ENCODE data around the gene THAP11.
"Not testable (repeated sequence)": the region's sequence is repeated elsewhere in the genome, so short reads cannot be mapped to it uniquely, and the experiment has no call there.

Gene THAP11

DNA sequence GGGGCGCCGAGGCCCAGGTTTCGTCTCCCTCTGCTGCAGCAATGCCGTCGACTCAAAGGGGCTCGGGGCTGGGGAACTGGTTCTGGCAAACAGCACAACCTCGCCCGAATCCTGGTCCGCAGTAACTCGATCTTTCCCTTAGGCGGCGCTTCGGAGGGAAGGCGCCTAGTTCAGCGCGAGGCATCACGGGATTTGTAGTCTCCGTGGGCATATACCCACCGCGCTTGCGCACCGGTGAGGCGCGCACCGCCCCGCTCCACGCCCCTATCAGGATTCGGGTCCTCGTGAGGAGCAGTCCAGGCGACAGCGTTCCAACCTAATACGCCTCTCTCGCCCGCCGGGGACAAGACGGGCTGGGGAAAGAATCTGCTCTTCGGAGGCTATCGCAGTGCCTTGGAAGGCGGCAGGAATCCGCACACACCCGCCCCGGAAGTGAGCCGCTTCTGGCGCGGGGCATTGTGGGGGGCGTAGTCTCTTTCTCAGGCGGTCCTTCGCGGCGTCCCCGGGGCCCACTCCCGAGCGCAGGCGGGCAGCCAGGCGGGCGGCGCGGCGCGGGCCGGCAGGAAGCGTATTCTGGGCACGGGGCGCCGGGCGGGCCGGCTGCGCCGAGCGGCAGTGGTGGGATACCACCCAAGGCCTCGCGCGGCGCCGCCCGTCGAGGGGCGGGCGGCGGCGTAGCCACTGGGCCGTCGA, at the start of gene THAP11:
Gene THAP11, plus strand, starts transcription at position 505 of the 693 bp plus-strand sequence. CDS start 235 bp downstream, outside the sequence.
- DNase-seq, result peak; percentile 99

DNA sequence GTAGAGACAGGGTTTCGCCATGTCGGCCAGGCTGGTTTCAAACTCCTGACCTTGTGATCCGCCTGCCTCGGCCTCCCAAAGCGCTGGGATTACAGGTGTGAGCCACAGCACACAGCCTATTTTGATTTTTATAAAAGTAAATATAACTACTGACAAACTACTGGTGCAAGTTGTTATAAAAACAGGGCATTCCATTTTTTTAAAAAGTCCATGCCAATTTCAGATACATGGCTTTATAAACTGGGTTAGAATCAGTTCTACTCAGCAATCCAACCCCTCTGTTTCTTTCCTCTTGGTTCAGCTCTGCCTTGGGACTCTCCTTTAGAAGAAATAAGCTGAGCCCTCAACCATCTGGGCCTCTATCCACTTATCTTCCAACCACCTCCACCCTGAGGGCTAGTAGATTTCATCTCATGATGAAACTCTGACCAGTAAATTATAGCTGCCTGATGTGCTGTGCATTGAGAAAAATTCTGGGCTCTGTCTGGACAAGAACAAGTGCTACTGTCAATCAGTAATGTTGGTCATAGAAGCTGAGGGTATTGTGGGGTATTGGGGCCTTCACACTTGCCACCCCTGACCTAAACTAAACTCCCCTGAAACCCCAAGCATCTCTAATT, 45.9 kb upstream of the THAP11 start:
- DNase-seq, result no peak

DNA sequence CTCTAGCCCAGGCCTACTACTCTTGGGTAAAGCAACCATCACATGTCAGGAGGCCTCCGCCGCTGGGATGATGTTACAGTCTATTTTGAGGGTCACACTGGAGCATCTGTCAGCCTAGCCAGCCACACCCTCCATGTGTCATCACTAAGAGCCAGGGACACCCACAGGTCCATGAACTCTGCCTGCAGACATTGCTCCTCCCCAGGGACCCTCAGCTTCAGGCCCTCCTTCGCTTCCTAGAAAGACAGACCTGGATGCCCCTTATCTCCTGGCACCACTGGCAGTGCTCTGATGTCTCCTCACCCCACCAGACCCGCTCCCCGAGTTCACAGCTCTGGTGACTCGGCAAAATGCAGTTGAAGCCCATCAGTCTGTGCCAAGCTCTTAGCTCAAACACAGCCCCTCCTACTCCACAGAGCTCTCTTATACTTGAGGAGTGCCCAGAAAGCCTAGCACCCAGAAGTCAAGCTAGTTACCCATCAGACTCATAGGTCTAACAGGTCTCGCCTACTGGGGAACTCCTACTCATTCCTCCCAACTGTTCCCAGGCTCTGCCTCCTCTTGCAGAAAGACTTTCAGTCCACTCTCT, 41.7 kb upstream of the THAP11 start:
- DNase-seq, result no peak

DNA sequence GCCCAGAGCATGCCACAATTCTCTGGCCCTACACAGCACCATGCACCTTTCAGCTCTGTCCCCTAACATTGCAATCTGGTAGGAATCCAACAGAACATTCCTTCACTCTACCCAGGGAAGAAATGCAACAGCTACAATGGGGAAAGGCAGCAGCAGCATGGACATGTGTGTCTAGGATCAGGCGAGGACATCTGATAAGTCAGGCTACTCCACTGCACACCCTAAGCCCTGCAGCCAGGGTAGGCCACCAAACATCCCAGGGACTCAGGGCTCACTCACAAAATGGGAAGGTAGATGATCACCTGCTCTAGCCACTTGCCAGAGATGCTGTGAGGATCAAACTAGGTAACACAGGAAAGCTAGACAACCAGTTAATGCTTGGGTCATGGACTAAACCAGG, 40.9 kb upstream of the THAP11 start:
- no peak for DNase-seq

DNA sequence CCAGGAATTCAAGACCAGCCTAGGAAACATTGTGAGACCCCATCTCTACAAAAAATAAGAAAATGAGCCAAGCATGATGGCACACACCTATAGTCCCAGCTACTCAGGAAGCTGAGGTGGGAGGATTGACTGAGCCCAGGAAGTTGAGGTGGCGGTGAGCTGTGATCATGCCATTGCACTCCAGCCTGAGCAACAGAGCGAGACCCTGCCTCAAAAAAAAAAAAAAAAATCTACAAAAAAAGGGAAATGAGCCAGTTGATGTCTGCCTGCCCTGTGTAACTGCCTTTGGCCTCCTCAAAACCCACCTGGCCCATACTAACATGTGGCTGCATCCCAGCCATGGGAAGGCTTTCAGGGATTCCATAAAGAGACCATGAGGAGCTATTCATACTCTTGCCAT, 40.2 kb upstream of the THAP11 start:
- no peak for DNase-seq

DNA sequence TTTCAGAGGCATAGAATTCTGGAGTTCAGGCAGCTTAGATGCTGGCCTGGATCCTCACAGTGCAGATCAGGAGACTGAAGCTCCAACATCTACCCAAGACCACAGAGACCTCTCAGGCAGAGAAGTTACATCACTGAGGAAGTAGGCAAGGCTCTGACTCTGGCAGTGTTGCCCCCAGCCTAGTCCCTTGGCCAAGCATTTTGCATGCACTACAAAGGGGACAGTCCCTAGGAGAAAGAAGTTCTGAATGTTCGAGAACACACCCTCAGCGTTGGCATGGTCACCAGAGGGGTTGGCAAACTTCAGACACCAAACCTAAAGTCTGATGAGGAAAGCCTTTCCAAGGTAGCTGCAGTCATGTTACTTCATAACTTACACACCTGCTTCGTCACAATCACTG, 38.2 kb upstream of the THAP11 start:
- no peak for DNase-seq

DNA sequence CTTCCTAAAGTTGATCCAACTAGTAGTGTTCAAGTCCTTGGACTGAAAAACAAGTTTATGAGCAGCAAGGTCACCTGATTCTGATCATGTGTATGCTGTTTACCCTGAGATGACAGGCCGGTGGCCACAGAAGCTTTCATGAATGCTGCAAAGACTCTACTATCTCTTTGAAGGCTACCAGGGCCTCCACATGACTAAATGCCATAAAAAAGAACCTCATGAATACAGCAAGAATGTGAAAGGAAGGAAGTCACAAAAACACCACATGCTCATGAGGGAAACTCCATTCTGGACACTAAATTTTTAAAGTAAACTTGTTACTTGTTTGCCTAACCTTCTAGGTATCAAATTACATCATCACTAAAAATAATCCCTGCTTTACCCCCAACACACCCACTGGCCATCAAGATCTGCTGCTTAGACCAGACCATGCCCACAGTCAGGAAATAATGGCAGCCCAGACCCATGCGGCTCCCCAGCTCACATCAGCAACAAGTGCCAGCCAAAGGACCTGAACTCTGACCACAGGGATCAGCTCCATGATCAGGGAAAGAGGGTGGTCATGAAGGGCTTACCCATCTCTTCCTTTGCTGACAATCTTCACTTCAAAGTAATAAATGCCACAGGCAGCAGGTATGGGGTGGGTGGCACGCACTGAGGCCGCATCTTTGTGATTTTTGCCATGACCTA, 37.1 kb upstream of the THAP11 start:
- no peak for DNase-seq

DNA sequence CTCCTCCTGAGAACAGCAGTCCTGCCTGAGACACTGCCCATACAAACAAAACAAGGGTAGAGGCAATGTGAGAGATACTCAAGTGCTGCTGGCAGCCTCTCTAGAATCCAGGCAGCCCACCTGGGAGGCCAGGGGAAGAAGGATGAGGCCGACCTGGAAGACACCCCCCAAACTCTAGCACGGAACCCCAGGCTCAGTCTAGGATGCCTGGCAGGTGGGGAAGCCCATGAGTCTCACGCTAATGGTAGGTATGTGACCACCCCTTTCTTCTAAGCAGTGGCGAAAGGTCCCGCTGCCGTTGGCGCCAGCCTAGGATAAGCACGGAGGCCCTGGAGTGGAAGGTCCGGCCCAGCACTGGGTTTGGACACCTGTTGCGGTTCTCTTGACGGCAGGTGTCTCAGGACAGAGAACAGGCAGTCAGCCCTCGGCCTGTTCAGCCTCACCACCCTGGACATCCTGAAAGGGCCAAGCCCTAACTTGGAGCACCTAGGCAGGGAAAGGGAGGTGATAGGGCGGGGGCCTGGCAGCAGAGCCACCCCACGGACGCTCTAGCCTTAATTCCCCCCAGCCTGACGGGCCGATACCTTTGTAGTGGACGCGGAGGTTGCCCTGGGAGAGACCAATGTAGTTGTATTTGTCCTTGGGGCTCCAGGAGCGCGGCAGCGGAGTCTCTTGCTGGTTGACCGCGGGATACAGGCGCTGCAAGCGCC, 36.2 kb upstream of the THAP11 start:
- DNase-seq, result peak; percentile 20

DNA sequence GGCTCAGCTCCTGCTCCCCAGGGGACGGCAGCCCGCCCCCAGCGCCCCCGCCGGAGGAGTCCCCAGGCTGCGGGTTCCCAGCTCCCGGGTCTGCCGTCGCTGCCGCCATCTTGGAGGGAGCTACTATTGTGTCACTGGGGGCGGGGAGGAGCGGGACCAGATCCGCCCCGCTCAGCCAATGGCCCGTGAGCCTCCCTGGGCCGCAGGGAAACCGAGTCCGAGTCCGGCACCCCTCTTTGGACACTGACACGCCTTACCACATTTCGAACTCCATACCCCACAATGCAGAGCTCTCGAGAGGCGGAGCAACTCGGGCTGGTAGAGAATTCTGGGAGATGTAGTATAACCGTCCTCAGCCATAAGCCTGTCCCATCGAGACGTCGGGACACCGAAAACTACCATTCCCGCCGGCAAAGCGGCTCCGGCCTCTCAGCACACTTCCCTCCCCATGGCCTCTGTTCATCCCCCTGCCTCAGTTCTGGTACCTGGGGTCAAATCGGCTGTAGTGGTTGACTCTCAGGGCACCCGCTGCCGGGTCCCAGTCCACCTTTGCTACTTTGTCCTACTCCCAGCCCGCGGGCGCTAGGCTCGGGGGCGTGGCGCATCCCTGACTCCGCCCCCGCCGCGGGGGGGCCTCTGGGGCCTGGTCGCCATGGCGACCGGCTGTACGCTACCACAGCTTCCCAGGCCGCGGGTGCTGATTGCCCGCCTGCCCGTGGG, 35.5 kb upstream of the THAP11 start, which contains the start of the genes RANBP10 and TSNAXIP1:
Gene RANBP10, minus strand, starts transcription at position 133 of the 720 bp plus-strand sequence. Its CDS starts 24 bp downstream, at position 109.
Gene TSNAXIP1, plus strand, starts transcription at position 462 of the 720 bp plus-strand sequence. CDS start 261 bp downstream, outside the sequence.
- peak; percentile 99 for DNase-seq

DNA sequence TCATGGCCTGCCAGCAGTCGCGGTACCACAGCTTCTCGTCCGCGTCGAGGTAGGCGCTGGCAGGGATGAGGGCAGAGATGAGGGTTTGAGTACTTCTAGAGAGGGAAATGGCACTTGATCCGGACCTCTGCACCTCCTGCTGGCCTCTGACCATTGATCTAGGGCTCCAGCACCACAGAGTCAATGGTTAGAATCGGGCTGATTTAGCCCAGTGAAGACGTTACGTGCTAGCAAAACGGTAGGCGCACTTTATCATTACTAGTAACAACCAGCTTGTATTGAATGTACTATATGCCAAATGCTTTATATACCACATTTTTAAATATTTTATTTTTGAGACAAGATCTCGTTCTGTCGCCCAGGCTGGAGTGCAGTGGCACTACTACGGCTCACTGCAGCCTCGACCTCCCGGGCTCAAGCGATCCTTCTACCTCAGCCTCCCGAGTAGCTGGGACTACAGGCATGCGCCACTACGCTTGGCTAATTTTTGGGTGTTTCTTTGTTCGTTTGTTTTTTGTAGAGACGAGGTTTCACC, 34.9 kb upstream of the THAP11 start:
- DNase-seq, result no peak

DNA sequence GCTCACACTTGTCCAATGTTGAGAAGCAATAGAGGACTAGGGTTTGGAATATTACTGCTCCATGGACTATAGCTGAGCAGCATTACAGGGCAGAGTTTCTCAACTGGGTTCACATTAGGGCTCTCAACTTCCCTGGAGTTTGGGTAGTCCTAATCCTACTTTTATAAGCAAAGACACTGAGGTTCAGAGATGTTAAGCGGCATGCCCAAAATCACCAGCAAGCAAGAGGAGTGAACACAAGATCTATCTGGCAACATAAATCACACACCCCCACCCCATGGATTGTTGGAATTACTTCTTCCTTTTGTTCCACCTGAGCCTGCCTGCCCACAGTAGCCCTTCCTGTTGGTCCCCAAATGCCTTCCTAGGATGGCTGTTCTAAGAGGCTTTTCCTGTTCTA, 30.2 kb upstream of the THAP11 start:
- DNase-seq, result no peak

DNA sequence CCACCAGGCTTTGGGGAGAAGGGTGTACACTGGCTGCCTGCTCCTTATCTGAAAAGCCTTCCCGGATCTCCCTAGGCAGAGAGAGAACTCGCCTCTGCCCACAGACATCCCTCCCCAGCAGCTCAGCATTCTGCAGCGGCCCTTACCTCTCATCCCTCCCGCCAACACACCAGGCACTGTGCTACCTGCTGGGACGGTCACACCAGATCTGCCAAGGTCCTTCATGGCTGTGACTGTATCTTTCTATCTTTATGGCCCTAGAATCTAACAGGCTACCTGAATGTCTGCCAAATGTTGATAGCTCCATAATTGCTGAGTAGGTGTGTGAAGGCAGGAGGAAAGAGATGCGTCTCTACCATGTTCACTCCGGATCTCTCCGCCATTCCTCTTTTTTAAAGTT, 27.6 kb upstream of the THAP11 start:
- DNase-seq, result no peak

DNA sequence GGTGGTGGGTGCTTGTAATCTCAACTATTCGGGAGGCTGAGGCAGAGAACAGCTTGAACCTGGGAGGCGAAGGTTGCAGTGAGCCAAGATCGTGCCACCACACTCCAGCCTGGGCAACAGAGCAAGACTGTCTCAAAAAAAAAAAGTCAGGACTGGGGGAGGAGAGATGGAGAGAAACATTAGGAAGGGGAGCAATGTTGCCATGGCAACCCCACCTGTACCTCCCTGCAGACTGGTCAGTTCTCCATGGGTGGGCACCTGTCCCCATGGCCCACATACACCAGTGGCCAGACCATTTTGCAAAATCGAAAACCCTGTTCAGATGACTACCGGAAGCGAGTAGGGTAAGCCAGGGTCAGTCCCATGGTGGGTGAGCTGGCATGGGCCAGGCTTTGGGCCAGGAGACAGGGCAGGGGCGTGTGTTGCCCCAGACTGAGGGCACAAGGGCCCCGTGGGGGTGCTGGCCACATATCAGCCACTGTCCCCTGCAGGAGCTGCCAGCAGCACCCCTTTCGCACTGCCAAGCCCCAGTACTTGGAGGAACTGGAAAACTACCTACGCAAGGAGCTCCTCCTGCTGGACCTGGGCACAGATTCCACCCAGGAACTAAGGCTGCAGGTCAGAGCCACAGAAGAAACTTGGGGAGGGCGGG, 21.4 kb upstream of the THAP11 start:
- DNase-seq, result no peak

DNA sequence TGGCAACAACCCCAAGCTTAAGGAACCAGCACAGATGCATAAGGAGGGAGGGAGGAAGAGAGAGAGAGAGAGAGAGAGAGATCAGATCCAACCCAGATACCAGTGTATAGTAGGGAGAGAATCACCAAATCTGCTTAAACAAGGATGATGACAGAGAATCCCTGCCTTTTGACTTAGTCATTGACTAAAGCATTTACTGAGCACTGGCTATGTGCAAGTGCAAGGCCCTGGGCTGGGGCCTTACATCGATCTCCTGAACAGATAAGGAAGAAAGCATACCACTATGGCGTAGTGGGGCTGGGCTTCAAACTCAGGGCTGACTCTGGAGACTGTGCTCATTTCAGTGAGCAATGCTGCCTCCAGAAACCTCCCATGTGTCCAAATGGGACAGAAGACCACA, 19.6 kb upstream of the THAP11 start:
- no peak for DNase-seq

DNA sequence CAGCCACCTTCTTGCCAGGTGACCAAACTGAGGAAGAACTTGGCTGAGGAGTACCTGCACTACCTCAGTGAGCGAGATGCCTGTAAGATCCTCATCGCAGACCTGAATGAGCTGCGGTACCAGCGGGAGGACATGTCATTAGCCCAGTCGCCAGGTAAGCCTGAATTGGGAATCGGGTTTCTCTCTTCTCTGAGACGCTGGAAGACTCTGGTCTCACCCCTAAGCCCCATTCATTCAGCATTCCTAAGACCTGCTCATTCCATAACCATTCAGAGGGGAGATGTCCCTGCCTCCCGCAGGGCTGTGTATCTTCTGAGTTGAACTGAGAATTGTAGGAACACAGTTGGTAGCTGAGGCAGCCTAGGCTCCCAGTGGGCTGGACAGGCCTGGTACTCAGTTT, 17.0 kb upstream of the THAP11 start:
- DNase-seq, result no peak

DNA sequence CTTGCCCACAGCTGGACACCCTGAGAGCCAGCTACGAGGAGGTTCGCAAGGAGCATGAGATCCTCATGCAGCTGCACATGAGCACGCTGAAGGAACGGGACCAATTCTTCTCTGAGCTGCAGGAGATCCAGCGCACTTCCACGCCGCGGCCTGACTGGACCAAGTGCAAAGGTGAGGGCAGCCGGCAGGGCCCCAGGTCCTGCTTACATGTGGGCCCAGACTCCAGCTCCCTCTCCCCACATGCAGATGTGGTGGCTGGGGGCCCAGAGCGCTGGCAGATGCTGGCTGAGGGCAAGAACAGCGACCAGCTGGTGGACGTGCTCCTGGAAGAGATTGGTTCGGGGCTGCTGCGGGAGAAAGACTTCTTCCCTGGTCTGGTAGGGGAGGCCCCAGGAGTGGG, 16.2 kb upstream of the THAP11 start:
- DNase-seq, result no peak

DNA sequence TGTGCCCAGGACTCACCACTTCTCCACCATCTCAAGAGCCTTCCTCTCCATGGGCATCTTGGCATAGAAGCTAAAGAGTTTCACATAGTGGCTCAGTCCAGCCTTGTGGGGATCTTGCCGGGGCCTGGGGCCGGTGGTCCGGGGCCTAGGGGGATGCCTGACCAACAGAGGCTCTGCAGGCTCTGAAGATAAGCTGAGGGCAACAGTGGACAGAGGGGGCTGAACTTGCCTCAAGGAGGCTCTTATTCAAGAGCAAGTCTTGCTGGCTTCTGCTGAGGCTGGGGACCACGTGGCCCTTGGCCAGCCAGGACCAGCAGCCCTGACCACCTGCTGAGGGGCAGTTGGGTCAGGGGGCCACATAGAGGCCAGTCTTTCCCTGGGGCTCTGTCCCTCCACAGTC, 13.5 kb upstream of the THAP11 start:
- DNase-seq, result no peak

DNA sequence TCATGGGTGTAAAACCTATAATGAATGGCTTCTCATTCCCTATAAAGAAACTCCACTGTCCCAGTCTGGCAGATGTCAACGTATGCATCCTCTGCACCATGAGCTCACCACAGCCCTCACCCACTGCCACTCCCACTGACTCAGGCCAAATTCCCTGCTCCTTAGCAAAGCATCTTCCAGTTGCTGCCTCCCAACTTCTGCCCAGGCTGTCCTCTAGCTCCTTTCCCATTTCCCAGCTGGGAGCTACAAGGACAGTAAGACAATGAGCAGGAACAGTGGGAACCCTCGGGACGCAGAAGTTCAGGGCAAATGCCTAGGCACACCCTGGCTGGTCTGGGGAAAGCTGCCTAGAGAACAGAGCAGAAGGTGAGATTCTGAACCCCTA, 9.1 kb upstream of the THAP11 start:
- no peak for DNase-seq

DNA sequence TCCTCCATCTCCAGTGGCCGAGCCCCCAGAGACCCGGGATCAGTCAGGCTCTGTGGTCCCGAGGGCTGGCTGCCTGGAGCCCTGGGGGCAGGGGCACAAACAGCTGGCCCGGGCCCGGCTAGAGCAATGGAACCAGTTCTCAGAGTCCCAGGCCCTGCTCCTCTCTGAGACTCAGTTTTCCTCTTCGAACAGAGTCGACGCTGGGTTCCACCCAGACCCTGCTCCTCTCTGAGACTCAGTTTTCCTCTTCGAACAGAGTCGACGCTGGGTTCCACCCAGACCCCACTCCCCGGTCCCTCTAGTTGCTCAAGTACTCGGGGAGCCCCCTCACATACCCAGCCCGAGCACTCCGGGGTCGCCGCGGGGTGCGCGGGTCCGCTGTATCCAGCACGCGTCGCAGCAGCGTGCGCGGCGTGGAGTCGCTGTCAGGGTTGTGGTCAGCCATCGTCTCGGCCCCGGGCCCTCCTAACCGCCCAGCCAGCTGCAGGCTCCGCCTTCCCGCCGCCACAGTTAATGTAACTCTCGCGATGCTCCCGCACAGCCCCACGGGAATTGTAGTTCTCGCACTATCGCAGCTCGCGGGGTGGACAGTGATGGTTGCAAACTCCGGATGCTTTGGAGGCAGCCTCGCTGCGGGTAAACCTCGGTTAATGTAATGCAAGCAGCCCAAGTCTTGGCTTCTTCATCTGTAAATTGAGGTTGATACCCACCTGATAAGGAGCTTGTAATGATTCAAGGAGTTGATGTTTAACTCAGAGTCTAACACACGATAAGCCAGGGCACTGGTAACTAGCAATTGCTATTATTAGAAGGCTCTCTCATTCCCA, 8.5 kb upstream of the THAP11 start:
- peak; percentile 97 for DNase-seq

DNA sequence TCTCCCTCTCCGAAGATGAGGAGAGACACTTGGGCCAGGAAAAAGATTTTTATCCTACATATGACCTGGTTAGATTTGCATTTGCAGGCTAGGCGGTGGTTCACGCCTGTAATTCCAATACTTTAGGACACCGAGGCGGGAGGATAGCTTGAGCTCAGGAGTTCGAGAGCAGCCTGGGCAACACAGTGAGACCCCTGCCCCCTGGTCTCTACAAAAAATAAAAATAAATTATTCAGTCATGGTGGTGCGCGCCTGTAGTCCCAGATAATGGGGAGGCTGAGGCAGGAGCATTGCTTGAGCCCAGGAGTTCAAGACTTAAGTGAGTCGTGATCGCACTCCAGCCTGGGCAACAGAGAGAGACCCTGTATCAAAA, 7.9 kb upstream of the THAP11 start:
- DNase-seq, result no peak

DNA sequence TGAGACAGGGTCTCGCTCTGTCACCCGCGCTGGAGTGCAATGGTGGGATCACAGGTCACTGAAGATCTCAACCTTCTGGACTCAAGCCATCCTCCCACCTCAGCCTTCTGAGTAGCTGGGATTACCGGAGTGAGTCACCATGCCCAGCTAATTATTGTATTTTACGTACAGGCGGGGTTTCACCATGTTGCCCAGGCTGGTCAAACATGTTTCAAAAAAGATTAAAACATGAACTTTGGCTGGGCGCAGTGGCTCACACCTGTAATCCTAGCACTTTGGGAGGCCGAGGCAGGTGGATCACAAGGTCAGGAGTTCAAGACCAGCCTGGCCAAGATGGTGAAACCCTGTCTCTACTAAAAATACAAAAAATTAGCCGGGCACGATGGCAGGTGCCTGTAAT, 4.9 kb upstream of the THAP11 start:
- DNase-seq, result not testable (repeated sequence)

All from RPMI8226 (cell line).